HEK293 (cell line): ENCODE data around the gene STEAP1.

Source experiments
- CTCF ChIA-PET: fragments of 350-600 bp; formaldehyde crosslinking; extraction: SDS; loops from one replicate; lab custom pipeline; 2021; ENCODE audit warnings: antibody characterized with exemption; lab: Yijun Ruan, JAX
- POLR2A ChIA-PET: fragments of 300-600 bp; formaldehyde crosslinking; extraction: SDS; loops from one replicate; lab custom pipeline; 2020; ENCODE audit warnings: antibody characterized with exemption, inconsistent platforms; lab: Yijun Ruan, JAX
- H3K27ac ChIP-seq: fragments of 200-500 bp; sonication (Bioruptor generic); 2 replicates; pipeline ENCODE4 v1.5.1; 2014; ENCODE audit warnings: low read depth, low read length, control low read depth, inconsistent platforms; ENCODE audit errors: extremely low read depth
- H3K36me3 ChIP-seq, 2 experiments: fragments of 200-500 bp in 1 of 2; sonication (Bioruptor generic) in 1 of 2; 1 replicate in 1 of 2; 2 replicates in 1 of 2; pipeline ENCODE4 v1.5.1; 2014 to 2017; ENCODE audit warnings: inconsistent platforms in 2 of 2, low read length in 2 of 2; ENCODE audit not compliant: control insufficient read depth in 2 of 2, insufficient read depth in 1 of 2
- H3K4me1 ChIP-seq: fragments of 200-500 bp; sonication (Bioruptor generic); 2 replicates; pipeline ENCODE4 v1.5.1; 2014; ENCODE audit warnings: mild to moderate bottlenecking, low read length, inconsistent platforms; ENCODE audit not compliant: control insufficient read depth, insufficient read depth
- H3K4me3 ChIP-seq: 2 replicates; pipeline ENCODE4 v1.5.1; 2011; ENCODE audit warnings: low read depth, mild to moderate bottlenecking, control low read depth, low read length, moderate library complexity
- H3K9me3 ChIP-seq: fragments of 200-500 bp; sonication (Bioruptor generic); 2 replicates; pipeline ENCODE4 v1.5.1; 2014; ENCODE audit warnings: low read depth, low read length, inconsistent platforms; ENCODE audit not compliant: control insufficient read depth, insufficient read depth
- ATF2 ChIP-seq: fragments of 450-650 bp; formaldehyde crosslinking; IDR thresholded peaks from 2 replicates; pipeline ENCODE4 v1.5.1; 2016; ENCODE audit warnings: missing biosample characterization, missing genetic modification characterization, low read depth
- BCL11A ChIP-seq: fragments of 450-650 bp; formaldehyde crosslinking; IDR thresholded peaks from 2 replicates; pipeline ENCODE4 v1.5.1; 2016; ENCODE audit warnings: low read depth, missing biosample characterization, missing genetic modification characterization
- CTCF ChIP-seq: fragments of 450-650 bp; formaldehyde crosslinking; IDR thresholded peaks from 2 replicates; pipeline ENCODE4 v1.5.1; 2016; ENCODE audit warnings: missing biosample characterization, missing genetic modification characterization
- GLIS1 ChIP-seq: fragments of 450-650 bp; formaldehyde crosslinking; IDR thresholded peaks from 2 replicates; pipeline ENCODE4 v1.5.1; 2016; ENCODE audit warnings: missing biosample characterization, missing genetic modification characterization
- GLIS2 ChIP-seq: fragments of 450-650 bp; formaldehyde crosslinking; IDR thresholded peaks from 2 replicates; pipeline ENCODE4 v1.5.1; 2016; ENCODE audit warnings: missing biosample characterization, missing genetic modification characterization
- KLF16 ChIP-seq: fragments of 450-650 bp; formaldehyde crosslinking; IDR thresholded peaks from 2 replicates; pipeline ENCODE4 v1.5.1; 2017; ENCODE audit warnings: missing biosample characterization, missing genetic modification characterization
- PBX3 ChIP-seq: sonication (generic); formaldehyde crosslinking; IDR thresholded peaks from 2 replicates; pipeline ENCODE4 v1.8.1; 2022; ENCODE audit warnings: mild to moderate bottlenecking, moderate library complexity, missing genetic modification reagents
- SP7 ChIP-seq: fragments of 450-650 bp; formaldehyde crosslinking; IDR thresholded peaks from 2 replicates; pipeline ENCODE4 v1.5.1; 2016; ENCODE audit warnings: missing biosample characterization, missing genetic modification characterization
- ZBTB17 ChIP-seq: fragments of 450-650 bp; formaldehyde crosslinking; IDR thresholded peaks from 2 replicates; pipeline ENCODE4 v1.5.1; 2016; ENCODE audit warnings: missing biosample characterization, missing genetic modification characterization
- ZBTB21 ChIP-seq: fragments of 450-650 bp; formaldehyde crosslinking; IDR thresholded peaks from 2 replicates; pipeline ENCODE4 v1.5.1; 2017; ENCODE audit warnings: missing biosample characterization, missing genetic modification characterization
- ZBTB26 ChIP-seq: fragments of 450-650 bp; formaldehyde crosslinking; optimal IDR thresholded peaks from 2 replicates; pipeline ENCODE3; 2016; ENCODE audit warnings: missing biosample characterization, mild to moderate bottlenecking, missing genetic modification characterization
- ZFHX2 ChIP-seq: fragments of 450-650 bp; formaldehyde crosslinking; conservative IDR thresholded peaks from 2 replicates; pipeline ENCODE4 v1.5.1; 2016; ENCODE audit warnings: missing biosample characterization, missing genetic modification characterization
- ZIC2 ChIP-seq: fragments of 450-650 bp; formaldehyde crosslinking; IDR thresholded peaks from 2 replicates; pipeline ENCODE4 v1.5.1; 2016; ENCODE audit warnings: missing biosample characterization, missing genetic modification characterization
- ZNF121 ChIP-seq: fragments of 450-650 bp; formaldehyde crosslinking; IDR thresholded peaks from 2 replicates; pipeline ENCODE4 v1.5.1; 2016; ENCODE audit warnings: missing biosample characterization, missing genetic modification characterization
- ZNF148 ChIP-seq: fragments of 450-650 bp; formaldehyde crosslinking; IDR thresholded peaks from 2 replicates; pipeline ENCODE4 v1.5.0; 2017; ENCODE audit warnings: missing biosample characterization, missing genetic modification characterization, borderline replicate concordance
- ZNF174 ChIP-seq: fragments of 450-650 bp; formaldehyde crosslinking; IDR thresholded peaks from 2 replicates; pipeline ENCODE4 v1.5.0; 2017; ENCODE audit warnings: missing biosample characterization, mild to moderate bottlenecking, missing genetic modification characterization
- ZNF324 ChIP-seq: fragments of 450-650 bp; formaldehyde crosslinking; IDR thresholded peaks from 2 replicates; pipeline ENCODE4 v1.5.1; 2016; ENCODE audit warnings: missing biosample characterization, missing genetic modification characterization
- ZNF335 ChIP-seq: fragments of 450-650 bp; formaldehyde crosslinking; conservative IDR thresholded peaks from 2 replicates; pipeline ENCODE4 v1.5.1; 2016; ENCODE audit warnings: missing biosample characterization, missing genetic modification characterization
- ZNF341 ChIP-seq: fragments of 450-650 bp; formaldehyde crosslinking; IDR thresholded peaks from 2 replicates; pipeline ENCODE4; 2016; ENCODE audit warnings: low read depth, missing biosample characterization, missing genetic modification characterization
- ZNF366 ChIP-seq: fragments of 450-650 bp; formaldehyde crosslinking; conservative IDR thresholded peaks from 2 replicates; pipeline ENCODE4 v1.5.1; 2016; ENCODE audit warnings: missing biosample characterization, missing genetic modification characterization
- ZNF555 ChIP-seq: fragments of 450-650 bp; formaldehyde crosslinking; conservative IDR thresholded peaks from 2 replicates; pipeline ENCODE4 v1.5.1; 2017; ENCODE audit warnings: missing biosample characterization, mild to moderate bottlenecking, missing genetic modification characterization, inconsistent platforms
- ZNF561 ChIP-seq: fragments of 450-650 bp; IDR thresholded peaks from 2 replicates; pipeline ENCODE4 v1.5.1; 2018; ENCODE audit warnings: missing biosample characterization, missing genetic modification characterization, borderline replicate concordance
- ZNF654 ChIP-seq: fragments of 450-650 bp; formaldehyde crosslinking; IDR thresholded peaks from 2 replicates; pipeline ENCODE4 v1.5.1; 2016; ENCODE audit warnings: low read depth, missing biosample characterization, missing genetic modification characterization
- ZNF692 ChIP-seq: fragments of 450-650 bp; formaldehyde crosslinking; IDR thresholded peaks from 2 replicates; pipeline ENCODE4 v1.5.1; 2016; ENCODE audit warnings: missing biosample characterization, missing genetic modification characterization
- ZNF701 ChIP-seq: fragments of 450-650 bp; formaldehyde crosslinking; IDR thresholded peaks from 2 replicates; pipeline ENCODE4 v1.5.1; 2016; ENCODE audit warnings: missing biosample characterization, missing genetic modification characterization

STEAP1 gene

GRCh38 chr7:90211391-90212148 is 57.3 kb downstream of the STEAP1 start, which contains the start of gene STEAP2:
STEAP2 (plus strand) TSS chr7:90211740; CDS start chr7:90225083, 13,343 bp downstream.
- POLR2A ChIA-PET, result interaction anchor here (0.7 to 1.7 kb wide), 13 partner anchors 8 to 192 kb away, joined by 3 to 9 read pairs (median 4); partner anchors contain the start of genes CLDN12, GTPBP10 and STEAP1
- Histone ChIP-seq H3K27ac (peak within 1 kb of the TSS; percentile 88), H3K4me3 (peak within 1 kb of the TSS; percentile 71), H3K4me1 (peaks cover 30% of the 10 kb centered on the region), H3K9me3 (no peaks in the 10 kb centered on the region), H3K36me3 (no peaks in the 10 kb centered on the region)
- CTCF ChIA-PET, result interaction anchor here (0.5 to 1.9 kb wide), 12 partner anchors 12 to 83 kb away, joined by 3 to 12 read pairs (median 4); partner anchors contain the start of gene STEAP1
- TF ChIP-seq BCL11A (tag by site-specific recombination), result no peak
- TF ChIP-seq CTCF (tag by site-specific recombination), result peak; percentile 95
- peak; percentile 71; the same call in 1 of the 2 replicates for TF ChIP-seq ZNF692 (tag by site-specific recombination)
- TF ChIP-seq ZNF174 (tag by site-specific recombination), result no peak
- peak; percentile 67 for TF ChIP-seq GLIS1 (tag by site-specific recombination)
- no peak for TF ChIP-seq ZNF654 (tag by site-specific recombination)
- TF ChIP-seq ZNF335 (tag by site-specific recombination), result peak; percentile 48
- TF ChIP-seq ZNF561 (tag by site-specific recombination), result no peak
- peak; percentile 81 for TF ChIP-seq ZIC2 (tag by site-specific recombination)
- TF ChIP-seq ZNF324 (tag by site-specific recombination), result no peak
- peak; percentile 11; the same call in 1 of the 2 replicates for TF ChIP-seq ZNF121
- peak; percentile 99 for TF ChIP-seq ZNF341
- no peak for TF ChIP-seq ZBTB21 (tag by site-specific recombination)
- TF ChIP-seq ZNF701 (tag by site-specific recombination), result no peak
- peak; percentile 96 for TF ChIP-seq ZNF366
- no peak for TF ChIP-seq ZNF555 (tag by site-specific recombination)
- TF ChIP-seq GLIS2 (tag by site-specific recombination), result peak; percentile 94
- no peak for TF ChIP-seq ATF2 (tag by site-specific recombination)
- no peak for TF ChIP-seq ZNF148 (tag by site-specific recombination)
- peak; percentile 72; the same call in 1 of the 2 replicates for TF ChIP-seq PBX3 (CRISPR knock-in tag)
- peak; percentile 98 for TF ChIP-seq ZBTB26 (tag by site-specific recombination)
- TF ChIP-seq ZBTB17 (tag by site-specific recombination), result peak; percentile 81
- TF ChIP-seq SP7 (tag by site-specific recombination), result peak; percentile 66
- TF ChIP-seq KLF16 (tag by site-specific recombination), result peak; percentile 63; the same call in 1 of the 2 replicates
- TF ChIP-seq ZFHX2 (tag by site-specific recombination), result peak; percentile 73
